ENCODE measurements around the gene KIF6.

KIF6 gene

DNA sequence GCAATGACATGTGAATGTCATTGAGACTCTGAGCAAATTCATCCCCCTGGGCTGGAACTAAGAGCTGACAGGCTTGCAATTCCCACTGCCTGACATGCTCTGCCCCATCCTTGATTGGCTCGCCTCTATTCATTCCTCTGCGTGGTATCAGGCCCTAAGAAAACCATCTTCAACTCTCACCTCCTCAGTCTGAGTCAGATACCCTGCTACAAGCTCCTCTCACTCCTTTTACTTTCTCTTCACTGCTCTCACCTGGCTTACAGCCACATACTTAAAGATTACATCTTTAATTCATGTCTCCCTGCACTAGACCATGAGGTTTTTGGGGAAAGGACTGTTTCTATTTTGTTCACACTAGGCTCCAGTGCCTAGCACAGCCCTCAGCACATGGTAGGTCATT, 131.6 kb downstream of the KIF6 start:
- no peak for DNase-seq (ENCODE audit: low spot score)

GRCh38 chr6:39590871-39591393, 134.3 kb downstream of the KIF6 start:
- no peak for DNase-seq (ENCODE audit: low spot score)

- DNase-seq (ENCODE audit: low spot score) = no peak
Observed at GRCh38 chr6:39587080-39587479, 138.1 kb downstream of the KIF6 start.

DNA sequence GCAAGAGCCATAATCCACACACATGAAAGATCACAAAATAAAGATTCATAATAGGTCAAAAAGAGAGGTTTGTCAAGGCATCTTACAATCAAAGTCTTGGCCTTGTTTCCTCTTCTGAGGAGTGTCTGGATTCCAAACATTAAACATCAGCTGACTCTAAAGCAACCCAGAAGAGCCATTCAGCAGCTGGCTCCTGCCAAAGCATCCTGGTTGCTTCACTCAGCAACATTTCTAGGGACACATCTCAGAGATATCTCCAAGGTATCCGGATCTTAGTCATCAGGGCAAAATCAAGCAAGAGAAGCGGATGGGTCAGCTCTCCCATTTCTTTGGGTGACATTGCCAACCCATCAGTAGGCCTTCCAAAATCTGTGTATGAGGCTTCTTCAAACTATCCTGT, 139.6 kb downstream of the KIF6 start:
- no peak for DNase-seq (ENCODE audit: low spot score)

DNA sequence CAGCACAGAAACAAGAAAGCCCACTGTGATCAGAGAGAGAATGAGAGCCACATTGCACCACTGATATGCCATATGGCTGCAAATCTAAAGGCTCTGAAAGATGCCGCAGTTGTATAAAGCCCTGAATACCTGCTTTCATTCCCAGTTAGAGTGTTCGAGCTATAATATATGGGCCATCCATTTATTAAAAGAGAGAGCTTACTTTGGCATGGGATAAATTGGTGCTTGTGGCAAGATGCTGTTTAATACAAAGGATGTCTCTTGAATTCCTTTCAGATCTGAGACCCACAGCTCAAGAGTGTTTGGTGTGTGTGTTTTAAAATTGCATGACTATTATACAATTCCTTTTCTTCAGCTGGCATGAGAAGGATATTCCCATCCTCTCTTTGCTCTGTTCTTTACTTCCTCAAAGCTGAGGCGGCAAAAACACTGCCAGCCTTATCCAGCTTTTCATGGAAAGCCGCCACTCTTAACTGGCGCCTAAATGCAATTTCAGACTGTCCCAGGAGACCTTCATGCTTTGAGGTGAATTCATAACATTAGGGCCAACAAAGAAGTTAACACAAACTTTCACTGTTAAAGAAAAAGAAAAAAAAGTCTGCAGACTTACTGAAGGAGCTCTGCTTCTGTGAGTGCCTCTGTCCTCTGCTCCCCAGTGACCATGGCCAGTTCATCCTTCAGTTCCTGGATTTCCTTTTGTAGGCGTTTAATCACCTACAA, 147.6 kb downstream of the KIF6 start:
- no peak for DNase-seq (ENCODE audit: low spot score)

DNA sequence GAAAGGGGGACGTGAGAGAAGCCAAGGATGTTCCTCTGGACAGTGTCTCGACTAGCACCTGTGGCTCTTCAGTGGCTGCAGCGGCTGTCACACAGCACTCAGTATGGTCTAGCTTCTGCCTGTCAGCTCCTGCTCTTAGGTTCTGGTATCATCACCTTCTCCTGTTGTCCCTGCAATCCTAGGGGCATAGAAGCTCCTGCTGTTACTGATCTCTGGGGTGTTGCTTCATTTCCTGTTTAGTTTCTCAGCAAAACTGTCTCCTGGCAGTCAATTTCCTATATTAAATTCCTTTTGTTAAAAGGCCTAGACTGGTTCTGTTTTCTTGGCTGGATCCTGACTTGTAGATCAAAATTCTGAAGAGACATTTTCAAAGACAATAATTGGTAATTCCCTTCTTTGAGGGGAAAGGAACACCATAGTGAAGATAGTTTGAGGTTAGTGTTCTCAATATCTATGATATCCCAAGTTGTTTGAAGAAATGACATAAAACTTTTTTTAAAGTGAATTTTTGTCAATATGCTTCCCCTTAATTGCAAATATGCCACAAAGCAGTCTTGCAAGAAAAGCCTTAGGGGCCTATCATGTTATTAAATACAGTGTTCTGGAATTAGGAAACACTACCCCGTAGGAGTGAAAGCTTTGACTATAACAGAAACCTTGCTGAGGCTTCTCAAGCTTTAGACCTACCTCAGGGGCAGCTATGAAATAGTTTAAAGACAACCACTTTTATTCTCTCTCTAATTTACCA, 148.5 kb downstream of the KIF6 start:
- DNase-seq (ENCODE audit: low spot score) = no peak

GRCh38 chr6:39574991-39575390, 150.2 kb downstream of the KIF6 start:
- no peak for DNase-seq (ENCODE audit: low spot score)

DNA sequence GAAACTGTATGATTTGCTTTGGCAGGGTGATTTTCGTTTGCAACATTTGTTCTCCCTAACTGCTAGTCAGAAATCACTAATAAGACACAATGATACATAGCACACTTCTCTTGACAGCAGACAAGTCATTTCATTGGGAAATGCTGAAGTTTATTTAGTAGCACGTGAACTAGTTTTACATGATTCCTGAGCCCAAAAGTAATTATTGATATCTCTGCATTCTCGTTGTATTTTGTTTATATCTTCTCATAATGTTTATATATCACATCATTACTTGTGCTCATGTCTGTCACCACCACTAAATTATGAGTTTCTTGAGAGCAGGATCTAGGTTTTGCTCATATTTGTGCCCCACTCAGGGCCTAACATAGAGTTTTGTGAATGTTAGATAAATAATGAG, 151.7 kb downstream of the KIF6 start:
- DNase-seq (ENCODE audit: low spot score) = no peak

DNA sequence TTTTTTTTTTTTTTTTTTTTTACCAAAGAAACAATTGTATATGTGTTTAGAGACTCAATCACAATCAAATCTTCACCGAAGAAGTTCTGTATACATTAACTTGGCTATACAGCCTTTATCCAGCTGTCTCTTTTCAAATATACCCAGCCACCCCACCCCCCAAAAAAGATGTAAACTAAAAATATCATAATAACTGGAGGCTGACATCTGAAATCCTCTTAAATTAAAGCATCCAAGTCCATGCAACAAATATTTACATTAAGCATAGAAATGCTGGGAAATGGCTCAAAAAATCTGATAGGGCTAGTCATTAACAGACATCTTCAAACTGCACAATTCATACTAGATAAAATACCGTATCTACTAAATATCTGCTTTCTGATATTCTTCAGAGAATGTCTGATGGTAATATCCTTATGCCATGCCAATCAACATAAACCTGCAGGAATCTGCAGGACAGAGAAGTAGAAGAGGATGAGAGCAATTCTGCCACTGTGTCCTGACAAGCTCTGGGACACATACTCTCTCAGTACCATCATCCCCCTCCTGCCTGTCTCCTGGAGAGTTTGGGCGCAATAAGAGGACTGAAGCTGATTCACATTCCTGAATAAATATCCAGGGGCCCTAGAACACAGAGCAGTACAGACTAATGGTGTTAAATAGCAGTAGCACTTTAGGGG, 152.4 kb downstream of the KIF6 start:
- no peak for DNase-seq (ENCODE audit: low spot score)

GRCh38 chr6:39568896-39569295, 156.3 kb downstream of the KIF6 start:
- DNase-seq (ENCODE audit: low spot score) = no peak

GRCh38 chr6:39567091-39567490, 158.1 kb downstream of the KIF6 start:
- no peak for DNase-seq (ENCODE audit: low spot score)

DNA sequence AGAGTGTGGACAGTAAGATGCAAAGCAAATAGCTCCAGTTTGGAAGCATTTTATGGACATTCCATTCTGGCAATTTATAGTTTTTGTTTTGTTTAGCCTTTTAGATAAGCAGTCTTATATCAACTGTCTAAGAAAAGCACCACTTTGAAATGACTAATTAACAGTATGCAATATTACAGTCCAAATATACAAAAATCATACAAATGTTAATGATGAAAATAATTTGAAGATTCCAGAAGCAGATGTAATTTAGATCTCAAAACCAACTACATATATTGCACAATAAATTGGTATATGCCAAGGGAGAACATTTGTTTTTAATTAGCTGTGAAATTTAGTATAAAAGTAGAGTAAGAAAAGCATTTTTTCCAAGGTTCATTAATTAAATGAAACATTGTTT, 158.8 kb downstream of the KIF6 start:
- DNase-seq (ENCODE audit: low spot score) = no peak

- no peak for DNase-seq (ENCODE audit: low spot score)
Observed at GRCh38 chr6:39565956-39566355, 159.3 kb downstream of the KIF6 start.

GRCh38 chr6:39563566-39564311, 161.5 kb downstream of the KIF6 start:
- DNase-seq (ENCODE audit: low spot score) = no peak

DNA sequence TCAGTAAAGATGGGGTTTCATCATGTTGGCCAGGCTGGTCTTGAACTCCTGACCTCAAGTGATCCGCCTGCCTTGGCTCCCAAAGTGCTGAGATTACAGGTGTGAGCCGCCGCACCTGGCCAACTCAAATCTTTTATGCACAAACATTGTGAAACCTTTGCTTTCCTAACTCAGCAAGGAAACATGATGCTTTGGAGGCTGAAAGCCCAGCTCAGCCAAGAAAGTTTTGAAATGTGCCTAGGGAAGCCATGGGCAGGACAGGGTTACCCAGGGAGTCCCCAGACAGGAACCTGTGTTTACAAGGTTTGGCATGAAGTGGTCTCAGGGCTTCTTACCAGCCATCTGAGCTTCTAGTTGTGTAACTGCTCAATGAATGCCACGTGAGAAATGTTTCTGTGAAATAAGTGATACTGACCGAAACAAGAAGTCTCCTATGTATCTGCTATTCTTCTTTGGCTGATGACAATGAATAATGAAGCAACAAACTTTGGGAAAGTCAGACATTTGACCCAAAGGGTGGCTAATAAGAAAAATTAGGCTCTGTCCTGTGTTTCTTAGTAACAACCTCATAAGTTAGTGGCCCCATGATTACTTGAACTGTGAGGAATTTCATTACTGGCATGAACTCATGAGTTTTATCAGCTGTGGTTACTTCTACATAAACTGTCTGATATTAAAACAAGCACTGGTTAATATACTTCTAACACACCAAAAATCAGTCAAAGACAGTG, 163.5 kb downstream of the KIF6 start:
- no peak for DNase-seq (ENCODE audit: low spot score)

- DNase-seq (ENCODE audit: low spot score) = no peak
Observed at GRCh38 chr6:39560915-39561314, 164.3 kb downstream of the KIF6 start.

GRCh38 chr6:39558591-39559190, 166.5 kb downstream of the KIF6 start:
- no peak for DNase-seq (ENCODE audit: low spot score)

DNA sequence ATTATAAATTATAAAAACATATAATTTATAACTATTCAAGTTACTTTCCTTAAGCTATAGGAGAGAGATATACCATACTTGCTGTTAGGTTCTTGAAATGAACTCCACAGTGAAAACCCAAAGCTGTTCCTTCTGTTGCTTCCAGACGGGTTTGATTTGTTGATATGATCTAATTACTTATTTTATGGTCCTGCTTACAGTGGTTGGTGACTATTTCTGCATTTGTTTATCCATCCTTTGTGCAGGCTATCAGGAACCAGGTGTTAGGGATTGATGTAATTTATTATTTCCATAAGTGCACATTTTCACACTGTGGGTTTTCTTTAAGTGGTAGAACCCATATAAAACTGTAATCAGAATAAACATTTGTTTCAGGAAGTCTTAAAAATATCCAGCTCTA, 167.1 kb downstream of the KIF6 start:
- no peak for DNase-seq (ENCODE audit: low spot score)

DNA sequence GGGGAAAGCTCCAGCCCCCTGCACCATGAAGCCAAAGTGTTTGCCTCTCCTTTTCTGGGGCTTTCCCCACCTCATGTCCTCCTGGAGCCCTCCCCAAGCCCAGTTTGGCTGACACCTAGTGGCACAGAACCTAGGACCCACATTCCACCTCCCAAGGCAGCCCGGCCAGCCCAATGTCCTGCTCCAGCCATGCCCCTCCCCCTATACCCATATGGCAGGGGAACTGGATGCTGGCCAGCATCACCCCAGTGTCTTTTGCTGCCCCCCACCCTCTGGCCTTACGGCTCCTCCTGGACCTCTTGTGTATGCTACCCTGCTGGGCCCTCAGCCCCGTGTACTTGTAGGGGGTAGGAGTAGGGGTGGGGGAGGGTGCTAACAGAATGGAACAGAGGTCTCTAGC, 170.1 kb downstream of the KIF6 start:
- no peak for DNase-seq (ENCODE audit: low spot score)

DNA sequence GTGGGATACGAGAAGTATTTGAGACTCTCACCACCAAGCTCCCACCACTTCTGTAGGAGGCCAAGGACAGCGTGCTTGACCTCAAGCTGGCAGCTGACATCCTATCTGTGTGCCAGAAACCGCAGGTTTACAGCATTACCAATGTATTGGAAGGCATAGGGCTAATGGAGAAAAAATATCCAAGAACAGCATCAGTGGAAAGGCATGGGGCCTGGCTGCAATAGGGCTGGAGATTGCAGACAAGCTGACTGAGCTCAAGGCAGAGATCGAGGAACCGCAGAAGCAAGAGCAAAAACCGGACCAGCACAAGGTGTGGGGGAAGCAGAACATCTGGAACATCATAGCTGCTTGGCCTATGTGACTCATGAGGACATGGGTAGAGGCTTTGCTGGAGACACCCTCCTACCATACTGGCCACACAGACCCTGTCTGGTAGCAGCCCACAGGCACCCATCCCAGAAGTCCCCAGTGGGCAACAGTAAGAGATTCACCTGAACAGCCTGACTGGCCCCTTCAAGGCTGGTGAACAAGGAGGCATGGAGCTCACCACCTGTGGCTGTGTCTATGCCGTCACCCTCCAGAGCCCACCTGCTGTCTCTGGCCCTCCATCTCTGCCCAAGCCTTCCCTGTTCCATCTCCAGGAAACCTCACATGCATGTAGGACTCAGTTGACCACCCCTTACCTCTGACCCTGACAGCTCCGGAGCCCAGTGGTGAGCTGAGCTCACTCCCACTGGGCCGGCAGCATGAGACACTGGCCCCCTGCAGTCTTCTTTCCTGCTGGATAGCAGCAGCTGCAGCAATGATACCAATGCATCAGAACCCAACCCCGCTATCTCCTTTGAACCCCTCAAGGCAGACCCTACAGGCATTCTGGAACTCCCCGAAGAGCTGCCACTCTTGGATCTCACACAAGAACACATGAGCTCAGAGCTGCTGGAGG, 171.1 kb downstream of the KIF6 start:
- no peak for DNase-seq (ENCODE audit: low spot score)

All from NAMALWA (cell line).